GM13976 (cell line): ENCODE measurements around the gene KMT2C.
A peak's percentile ranks its signal among the peaks of the same experiment; 100 is the strongest.

Experiments
- DNase-seq: peaks from one replicate; pipeline ENCODE4 v3.0.0; 2012; ENCODE audit warnings: low spot score
- in situ Hi-C: fragments of 300-500 bp; cut with MboI; formaldehyde crosslinking; loops from one replicate; pipeline ENCODE4 v1.12.0; 2022; ENCODE audit warnings: low sequenced_read_pairs, mixed read lengths, inconsistent platforms; ENCODE audit not compliant: unreplicated experiment
- TF ChIP-seq, protein P1 (sequence below): IDR thresholded peaks from 2 replicates; pipeline ENCODE4 v1.5.1; 2012; ENCODE audit warnings: borderline replicate concordance, mild to moderate bottlenecking; ENCODE audit not compliant: insufficient read depth; ENCODE audit errors: extremely low read depth, missing control alignments, control extremely low read depth

The KMT2C gene

GRCh38 chr7:152336754-152337368 is 98.9 kb downstream of the KMT2C start:
- TF ChIP-seq, protein P1, sequence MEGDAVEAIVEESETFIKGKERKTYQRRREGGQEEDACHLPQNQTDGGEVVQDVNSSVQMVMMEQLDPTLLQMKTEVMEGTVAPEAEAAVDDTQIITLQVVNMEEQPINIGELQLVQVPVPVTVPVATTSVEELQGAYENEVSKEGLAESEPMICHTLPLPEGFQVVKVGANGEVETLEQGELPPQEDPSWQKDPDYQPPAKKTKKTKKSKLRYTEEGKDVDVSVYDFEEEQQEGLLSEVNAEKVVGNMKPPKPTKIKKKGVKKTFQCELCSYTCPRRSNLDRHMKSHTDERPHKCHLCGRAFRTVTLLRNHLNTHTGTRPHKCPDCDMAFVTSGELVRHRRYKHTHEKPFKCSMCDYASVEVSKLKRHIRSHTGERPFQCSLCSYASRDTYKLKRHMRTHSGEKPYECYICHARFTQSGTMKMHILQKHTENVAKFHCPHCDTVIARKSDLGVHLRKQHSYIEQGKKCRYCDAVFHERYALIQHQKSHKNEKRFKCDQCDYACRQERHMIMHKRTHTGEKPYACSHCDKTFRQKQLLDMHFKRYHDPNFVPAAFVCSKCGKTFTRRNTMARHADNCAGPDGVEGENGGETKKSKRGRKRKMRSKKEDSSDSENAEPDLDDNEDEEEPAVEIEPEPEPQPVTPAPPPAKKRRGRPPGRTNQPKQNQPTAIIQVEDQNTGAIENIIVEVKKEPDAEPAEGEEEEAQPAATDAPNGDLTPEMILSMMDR: peak; percentile 42
- in situ Hi-C loops: loop anchor here (25.0 kb wide), 1 partner anchor 350 kb away; the partner anchor contains the start of gene XRCC2
- peak; percentile 35 for DNase-seq

GRCh38 chr7:152335900-152336571 is 99.8 kb downstream of the KMT2C start:
- in situ Hi-C loops: loop anchor here (25.0 kb wide), 1 partner anchor 351 kb away; the partner anchor contains the start of gene XRCC2
- DNase-seq: peak; percentile 37
- TF ChIP-seq, protein P1: no peak

DNA sequence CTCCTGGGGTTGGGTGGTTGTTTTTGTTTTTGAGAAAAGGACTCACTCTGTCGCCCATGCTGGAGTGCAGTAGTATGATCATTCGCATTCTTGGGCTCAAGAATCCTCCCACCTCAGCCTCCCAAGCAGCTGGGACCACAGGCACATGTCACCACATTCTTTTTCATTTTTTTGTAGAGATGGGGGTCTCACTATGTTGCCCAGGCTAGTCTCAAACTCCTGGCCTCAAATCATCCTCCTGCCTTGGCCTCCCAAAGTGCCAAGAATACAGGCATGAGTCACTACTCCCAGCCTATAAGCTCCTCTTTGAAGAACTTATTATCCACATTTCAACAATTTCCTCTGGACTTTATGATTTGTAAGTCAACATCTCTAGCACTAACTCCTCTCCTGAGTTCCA is 102.7 kb downstream of the KMT2C start:
- TF ChIP-seq, protein P1: no peak
- in situ Hi-C loops: loop anchor here (25.0 kb wide), 1 partner anchor 354 kb away; the partner anchor contains the start of gene XRCC2
- no peak for DNase-seq

DNA sequence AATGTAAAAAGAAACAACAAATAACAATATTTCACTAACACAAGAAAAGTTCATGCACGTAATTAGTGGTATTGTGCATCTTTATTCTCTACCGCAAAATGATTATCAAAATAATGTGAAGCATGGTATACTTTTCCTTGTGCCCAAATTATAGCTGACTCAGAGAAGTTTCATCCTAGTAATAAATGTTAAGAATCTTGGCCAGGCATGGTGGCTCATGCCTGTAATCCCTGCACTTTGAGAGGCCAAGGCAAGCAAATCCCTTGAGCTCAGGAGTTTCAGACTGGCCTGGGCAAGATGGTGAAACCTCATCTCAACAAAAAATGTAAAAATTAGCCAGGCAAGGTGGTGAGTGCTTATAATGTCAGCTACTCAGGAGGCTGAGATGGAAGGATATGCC is 105.0 kb downstream of the KMT2C start:
- TF ChIP-seq, protein P1: no peak
- DNase-seq: no peak
- in situ Hi-C loops: loop anchor here (25.0 kb wide), 1 partner anchor 356 kb away; the partner anchor contains the start of gene XRCC2

GRCh38 chr7:152329469-152329868 is 106.3 kb downstream of the KMT2C start:
- DNase-seq: no peak
- TF ChIP-seq, protein P1: no peak
- in situ Hi-C loops: loop anchor here (25.0 kb wide), 1 partner anchor 358 kb away; the partner anchor contains the start of gene XRCC2

- TF ChIP-seq, protein P1: no peak
- no peak for DNase-seq
- in situ Hi-C loops: loop anchor here (25.0 kb wide), 1 partner anchor 359 kb away; the partner anchor contains the start of gene XRCC2
Observed at GRCh38 chr7:152328234-152328633, 107.6 kb downstream of the KMT2C start.
